HEK293 (cell line): ENCODE results near the gene RPS18.
A peak's percentile ranks its signal among the peaks of the same experiment; 100 is the strongest.

ENCODE experiments used
- RBAK ChIP-seq: fragments of 450-650 bp; formaldehyde crosslinking; IDR thresholded peaks from 2 replicates; pipeline ENCODE4 v1.5.1; 2016; ENCODE audit warnings: missing biosample characterization, missing genetic modification characterization
- ZBTB7A ChIP-seq: fragments of 450-650 bp; formaldehyde crosslinking; IDR thresholded peaks from 2 replicates; pipeline ENCODE4 v1.5.1; 2016; ENCODE audit warnings: low read depth, missing biosample characterization, missing genetic modification characterization
- ZIC2 ChIP-seq: fragments of 450-650 bp; formaldehyde crosslinking; IDR thresholded peaks from 2 replicates; pipeline ENCODE4 v1.5.1; 2016; ENCODE audit warnings: missing biosample characterization, missing genetic modification characterization
- ZNF18 ChIP-seq: fragments of 450-650 bp; formaldehyde crosslinking; IDR thresholded peaks from 2 replicates; pipeline ENCODE4 v1.5.1; 2016; ENCODE audit warnings: missing biosample characterization, missing genetic modification characterization
- ZNF211 ChIP-seq: fragments of 450-650 bp; formaldehyde crosslinking; IDR thresholded peaks from 2 replicates; pipeline ENCODE4 v1.5.1; 2016; ENCODE audit warnings: low read depth, missing biosample characterization, missing genetic modification characterization
- ZNF274 ChIP-seq, 2 experiments: fragments of 200-500 bp in 1 of 2; fragments of 450-650 bp in 1 of 2; sonication (Bioruptor generic) in 1 of 2; formaldehyde crosslinking in 1 of 2; IDR thresholded peaks; 2 replicates each; pipeline versions ENCODE4 v1.5.1 to v1.6.1; 2014 to 2016; ENCODE audit warnings: borderline replicate concordance in 1 of 2, inconsistent platforms in 1 of 2, low read length in 1 of 2, missing biosample characterization in 1 of 2, missing genetic modification characterization in 1 of 2
- ZNF354C ChIP-seq: fragments of 450-650 bp; formaldehyde crosslinking; IDR thresholded peaks from 2 replicates; pipeline ENCODE4 v1.5.1; 2016; ENCODE audit warnings: missing biosample characterization, missing genetic modification characterization, low read depth, borderline replicate concordance
- ZNF394 ChIP-seq: fragments of 450-650 bp; formaldehyde crosslinking; IDR thresholded peaks from 2 replicates; pipeline ENCODE4 v1.5.1; 2016; ENCODE audit warnings: missing biosample characterization, missing genetic modification characterization, mild to moderate bottlenecking, moderate library complexity, borderline replicate concordance
- ZXDB ChIP-seq: fragments of 450-650 bp; formaldehyde crosslinking; IDR thresholded peaks from 2 replicates; pipeline ENCODE4 v1.5.1; 2016; ENCODE audit warnings: missing biosample characterization, missing genetic modification characterization
- TF ChIP-seq, protein P1 (sequence below): fragments of 450-650 bp; formaldehyde crosslinking; IDR thresholded peaks from 2 replicates; pipeline ENCODE4 v1.5.1; 2017; ENCODE audit warnings: missing biosample characterization, missing genetic modification characterization
- TF ChIP-seq, protein P2 (sequence below): fragments of 450-650 bp; formaldehyde crosslinking; IDR thresholded peaks from 2 replicates; pipeline ENCODE4 v1.5.1; 2016; ENCODE audit warnings: missing biosample characterization, missing genetic modification characterization

DNA sequence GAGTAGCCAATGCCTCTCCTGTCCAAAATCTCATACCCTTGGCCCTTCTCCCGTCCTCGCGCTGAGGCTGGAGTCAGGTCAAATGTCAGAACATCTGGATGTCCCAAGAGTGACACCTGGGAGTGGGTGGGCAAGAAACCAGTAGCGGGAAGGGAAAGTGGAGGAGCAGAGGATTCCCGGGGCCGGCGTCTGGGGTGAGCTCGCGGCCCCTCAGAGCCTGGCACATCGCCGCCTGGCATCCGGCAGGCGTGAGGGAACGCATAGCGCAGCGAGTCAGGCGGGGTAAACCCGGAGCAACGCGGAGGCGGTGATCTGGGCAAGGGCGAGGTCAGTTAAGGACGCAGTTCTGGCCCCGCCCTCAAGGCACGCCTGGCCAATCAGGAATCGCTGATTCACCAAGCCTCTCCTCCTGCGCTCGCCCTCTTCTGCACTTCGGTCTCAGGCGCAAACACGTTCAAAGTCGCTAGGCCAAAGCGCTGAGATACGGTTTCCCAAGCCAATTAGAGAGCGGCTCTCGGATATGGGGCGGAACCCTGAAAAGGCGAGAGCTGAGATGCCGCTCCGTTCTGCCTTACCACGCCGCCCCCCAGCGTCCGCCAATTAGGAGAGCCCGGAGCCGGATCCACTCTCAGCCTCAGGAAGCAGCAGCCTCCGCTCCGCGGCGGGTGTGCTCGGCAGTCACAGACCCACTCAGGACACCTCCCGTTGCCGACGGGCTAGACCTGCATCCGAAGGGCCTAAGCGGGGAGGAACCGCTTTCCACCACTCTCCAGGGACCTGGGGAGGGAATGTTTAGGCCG, 22.7 kb upstream of the RPS18 start:
- TF ChIP-seq, protein P1, sequence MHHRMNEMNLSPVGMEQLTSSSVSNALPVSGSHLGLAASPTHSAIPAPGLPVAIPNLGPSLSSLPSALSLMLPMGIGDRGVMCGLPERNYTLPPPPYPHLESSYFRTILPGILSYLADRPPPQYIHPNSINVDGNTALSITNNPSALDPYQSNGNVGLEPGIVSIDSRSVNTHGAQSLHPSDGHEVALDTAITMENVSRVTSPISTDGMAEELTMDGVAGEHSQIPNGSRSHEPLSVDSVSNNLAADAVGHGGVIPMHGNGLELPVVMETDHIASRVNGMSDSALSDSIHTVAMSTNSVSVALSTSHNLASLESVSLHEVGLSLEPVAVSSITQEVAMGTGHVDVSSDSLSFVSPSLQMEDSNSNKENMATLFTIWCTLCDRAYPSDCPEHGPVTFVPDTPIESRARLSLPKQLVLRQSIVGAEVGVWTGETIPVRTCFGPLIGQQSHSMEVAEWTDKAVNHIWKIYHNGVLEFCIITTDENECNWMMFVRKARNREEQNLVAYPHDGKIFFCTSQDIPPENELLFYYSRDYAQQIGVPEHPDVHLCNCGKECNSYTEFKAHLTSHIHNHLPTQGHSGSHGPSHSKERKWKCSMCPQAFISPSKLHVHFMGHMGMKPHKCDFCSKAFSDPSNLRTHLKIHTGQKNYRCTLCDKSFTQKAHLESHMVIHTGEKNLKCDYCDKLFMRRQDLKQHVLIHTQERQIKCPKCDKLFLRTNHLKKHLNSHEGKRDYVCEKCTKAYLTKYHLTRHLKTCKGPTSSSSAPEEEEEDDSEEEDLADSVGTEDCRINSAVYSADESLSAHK: peak; percentile 28; the same call in 1 of the 2 replicates
- TF ChIP-seq ZBTB7A (tag by site-specific recombination) (peak; percentile 37; the same call in 1 of the 2 replicates), ZNF274 (IDR thresholded peaks at IDR 0.05; ENCODE audit: low read length) (no peak), ZNF274 (tag by site-specific recombination; IDR thresholded peaks at IDR 0.05; ENCODE audit: borderline replicate concordance) (no peak), ZIC2 (peak; percentile 44; the same call in 1 of the 2 replicates), RBAK (tag by site-specific recombination) (no peak), ZXDB (tag by site-specific recombination) (peak; percentile 39), ZNF18 (no peak), ZNF354C (tag by site-specific recombination) (no peak), ZNF394 (tag by site-specific recombination) (no peak), ZNF211 (tag by site-specific recombination) (no peak)
- TF ChIP-seq, protein P2, sequence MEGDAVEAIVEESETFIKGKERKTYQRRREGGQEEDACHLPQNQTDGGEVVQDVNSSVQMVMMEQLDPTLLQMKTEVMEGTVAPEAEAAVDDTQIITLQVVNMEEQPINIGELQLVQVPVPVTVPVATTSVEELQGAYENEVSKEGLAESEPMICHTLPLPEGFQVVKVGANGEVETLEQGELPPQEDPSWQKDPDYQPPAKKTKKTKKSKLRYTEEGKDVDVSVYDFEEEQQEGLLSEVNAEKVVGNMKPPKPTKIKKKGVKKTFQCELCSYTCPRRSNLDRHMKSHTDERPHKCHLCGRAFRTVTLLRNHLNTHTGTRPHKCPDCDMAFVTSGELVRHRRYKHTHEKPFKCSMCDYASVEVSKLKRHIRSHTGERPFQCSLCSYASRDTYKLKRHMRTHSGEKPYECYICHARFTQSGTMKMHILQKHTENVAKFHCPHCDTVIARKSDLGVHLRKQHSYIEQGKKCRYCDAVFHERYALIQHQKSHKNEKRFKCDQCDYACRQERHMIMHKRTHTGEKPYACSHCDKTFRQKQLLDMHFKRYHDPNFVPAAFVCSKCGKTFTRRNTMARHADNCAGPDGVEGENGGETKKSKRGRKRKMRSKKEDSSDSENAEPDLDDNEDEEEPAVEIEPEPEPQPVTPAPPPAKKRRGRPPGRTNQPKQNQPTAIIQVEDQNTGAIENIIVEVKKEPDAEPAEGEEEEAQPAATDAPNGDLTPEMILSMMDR (tag by site-specific recombination): 0 out of 2 replicates have a peak, but pooled peaks have one; percentile 35
